HTERT RPE-1 (cell line): ENCODE data around the gene MYL5.
"Not testable (repeated sequence)": the region's sequence is repeated elsewhere in the genome, so short reads cannot be mapped to it uniquely, and the experiment has no call there.

ENCODE experiments used
- in situ Hi-C: fragments of 300-500 bp; cut with MboI; formaldehyde crosslinking; loops from 4 replicates; pipeline ENCODE4 v1.14.3; 2020; ENCODE audit warnings: low sequenced_read_pairs

The MYL5 gene

DNA sequence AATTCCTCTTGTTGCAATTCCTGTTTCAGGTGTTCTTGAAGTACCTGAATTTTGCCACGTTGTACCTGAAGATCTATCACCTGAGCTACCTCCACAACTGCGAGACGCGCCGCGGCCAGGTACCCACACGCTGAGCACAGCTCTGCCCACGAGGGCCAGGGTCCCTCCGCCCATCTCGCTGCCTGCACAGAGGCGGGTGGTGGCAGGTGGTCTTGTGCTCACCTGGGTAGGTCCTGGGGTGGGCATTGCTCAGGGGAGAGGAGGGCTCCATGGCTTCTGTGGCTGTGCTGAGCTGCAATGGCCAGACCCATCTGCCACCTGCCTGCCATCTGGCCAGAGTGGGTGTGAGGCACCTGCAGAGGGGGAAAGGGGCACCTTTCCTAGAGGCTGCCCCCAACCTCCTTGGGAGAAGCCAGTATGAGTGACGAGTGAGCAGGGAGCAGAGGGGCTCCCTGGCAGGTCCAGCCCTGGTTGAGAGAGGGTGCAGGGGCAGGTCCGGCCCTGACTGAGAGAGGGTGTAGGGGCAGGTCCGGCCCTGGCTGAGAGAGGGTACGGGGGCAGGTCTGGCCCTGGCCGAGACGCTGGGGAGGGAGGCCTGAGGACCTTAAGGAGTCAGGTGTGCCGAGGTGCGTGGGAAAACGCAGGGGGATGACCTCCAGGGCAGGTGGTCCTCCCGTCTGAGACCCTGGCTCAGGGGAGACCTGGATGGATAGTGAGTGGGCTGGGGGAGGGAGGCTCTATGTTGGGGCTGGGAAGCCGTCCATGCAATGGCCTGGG is 38.3 kb upstream of the MYL5 start:
- in situ Hi-C loops: no loop called here

DNA sequence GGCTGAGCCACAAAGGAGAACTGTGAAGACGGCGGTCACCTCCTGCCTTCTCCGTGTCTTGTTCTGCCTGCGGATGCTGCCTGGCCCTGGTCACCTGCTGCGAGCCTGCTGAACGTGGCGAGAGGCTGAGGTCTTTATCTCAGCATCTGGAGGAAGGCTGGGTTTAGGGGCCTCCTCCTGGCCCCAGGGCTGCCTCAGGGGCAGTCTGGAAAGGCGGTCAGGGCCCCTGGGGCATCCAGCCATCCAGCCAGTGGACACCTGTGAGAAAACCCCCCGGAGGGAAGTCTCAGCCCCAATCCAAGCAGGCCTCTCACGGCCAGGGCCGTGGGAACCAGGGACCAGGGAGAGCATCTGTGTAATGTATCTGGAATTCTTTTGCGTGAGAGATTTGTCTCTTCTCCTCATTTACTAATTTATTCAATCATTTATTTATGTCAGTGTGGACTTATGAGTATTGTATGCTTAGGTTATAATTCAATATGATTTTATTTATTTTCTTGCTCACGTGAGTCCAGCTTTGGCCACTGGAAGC is 37.6 kb upstream of the MYL5 start:
- in situ Hi-C loops: no loop called here

DNA sequence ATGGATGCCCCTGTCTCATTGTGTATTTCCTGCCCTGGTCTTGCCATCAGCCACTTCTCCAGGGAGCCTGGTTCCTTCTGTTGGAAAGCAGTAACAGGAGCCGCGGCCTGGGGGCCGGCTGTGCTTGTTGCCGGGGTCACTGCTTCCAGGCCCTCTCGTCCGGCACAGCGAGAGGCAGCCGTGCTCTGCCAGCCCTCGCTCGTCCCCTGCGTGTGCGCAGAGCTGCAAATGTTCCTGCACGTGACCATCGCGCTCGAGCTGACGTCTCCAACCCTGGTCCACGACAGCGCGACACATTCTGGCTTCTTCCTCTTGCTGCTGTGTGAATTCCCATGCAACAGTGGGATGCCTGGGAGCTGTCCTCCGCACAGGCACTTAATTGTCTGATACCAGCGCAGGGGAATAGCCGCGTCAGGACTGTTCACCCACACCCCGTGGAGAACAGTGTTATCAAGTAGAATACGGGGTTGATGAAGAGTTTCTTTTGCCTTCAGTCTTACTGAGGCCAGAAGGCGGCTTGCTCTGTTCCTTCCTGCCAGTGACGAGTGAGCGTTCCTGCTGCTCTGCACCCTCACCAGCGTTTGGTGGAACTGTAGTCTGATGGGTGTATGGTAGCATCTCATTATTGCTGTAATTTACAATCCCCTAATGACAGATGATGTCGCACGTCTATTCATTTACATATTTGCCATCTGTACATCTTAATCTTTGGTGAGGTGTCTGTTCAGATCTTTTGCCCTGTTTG is 36.6 kb upstream of the MYL5 start:
- in situ Hi-C loops: no loop called here

DNA sequence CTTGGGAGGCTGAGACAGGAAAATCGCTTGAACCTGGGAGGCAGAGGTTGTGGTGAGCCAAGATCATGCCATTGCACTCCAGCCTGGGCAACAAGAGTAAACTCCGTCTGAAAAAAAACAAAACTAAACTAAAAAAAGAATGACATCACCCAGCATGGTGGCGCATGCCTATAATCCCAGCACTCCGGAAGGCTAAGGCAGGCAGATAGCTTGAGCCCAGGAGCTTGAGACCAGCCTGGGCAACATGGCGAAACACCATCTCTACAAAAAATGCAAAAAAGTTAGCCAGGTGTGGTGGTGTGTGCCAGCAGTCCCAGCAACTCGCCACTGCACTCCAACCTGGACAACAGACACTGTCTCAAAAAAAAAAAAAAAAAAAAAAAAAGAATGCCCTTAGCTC is 32.0 kb upstream of the MYL5 start:
- in situ Hi-C loops: not testable (repeated sequence)

DNA sequence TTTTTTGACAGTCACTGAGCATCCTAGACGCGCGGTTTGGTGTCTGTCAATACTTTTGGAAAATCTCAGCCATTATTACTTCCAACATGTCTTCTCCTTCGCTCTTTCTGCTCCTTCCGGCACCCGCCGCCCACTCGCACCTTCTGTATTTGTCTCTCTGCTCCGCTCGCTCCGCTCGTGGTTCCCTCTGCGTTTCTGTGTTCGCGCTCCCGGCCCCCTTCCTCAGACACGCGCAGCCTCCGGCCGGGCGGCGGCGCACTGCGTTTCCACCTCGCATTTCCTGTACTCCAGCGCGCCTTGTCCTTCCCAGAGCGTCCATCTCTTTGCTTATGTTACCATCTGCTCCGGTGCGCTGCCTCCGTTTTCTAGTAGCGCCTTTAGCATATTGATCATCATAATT is 27.9 kb upstream of the MYL5 start:
- in situ Hi-C loops: no loop called here

DNA sequence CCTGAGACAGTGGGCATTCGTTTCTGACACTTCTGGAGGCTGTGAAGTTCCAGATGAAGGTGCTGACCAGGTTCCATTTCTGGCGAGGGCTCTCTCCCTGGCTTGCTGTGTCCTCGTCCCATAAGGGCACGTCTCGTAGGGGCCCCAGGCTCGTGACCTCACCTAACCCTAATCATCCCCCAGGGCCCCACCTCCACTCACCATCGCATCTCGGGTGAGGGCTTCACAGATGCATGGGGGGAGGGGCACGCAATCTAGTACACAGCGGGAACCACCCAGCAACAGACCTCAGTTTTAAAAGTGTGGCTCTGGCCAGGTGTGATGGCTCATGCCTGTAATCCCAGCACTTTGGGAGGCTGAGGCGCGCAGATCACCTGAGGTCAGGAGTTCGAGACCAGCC is 26.9 kb upstream of the MYL5 start:
- in situ Hi-C loops: no loop called here

DNA sequence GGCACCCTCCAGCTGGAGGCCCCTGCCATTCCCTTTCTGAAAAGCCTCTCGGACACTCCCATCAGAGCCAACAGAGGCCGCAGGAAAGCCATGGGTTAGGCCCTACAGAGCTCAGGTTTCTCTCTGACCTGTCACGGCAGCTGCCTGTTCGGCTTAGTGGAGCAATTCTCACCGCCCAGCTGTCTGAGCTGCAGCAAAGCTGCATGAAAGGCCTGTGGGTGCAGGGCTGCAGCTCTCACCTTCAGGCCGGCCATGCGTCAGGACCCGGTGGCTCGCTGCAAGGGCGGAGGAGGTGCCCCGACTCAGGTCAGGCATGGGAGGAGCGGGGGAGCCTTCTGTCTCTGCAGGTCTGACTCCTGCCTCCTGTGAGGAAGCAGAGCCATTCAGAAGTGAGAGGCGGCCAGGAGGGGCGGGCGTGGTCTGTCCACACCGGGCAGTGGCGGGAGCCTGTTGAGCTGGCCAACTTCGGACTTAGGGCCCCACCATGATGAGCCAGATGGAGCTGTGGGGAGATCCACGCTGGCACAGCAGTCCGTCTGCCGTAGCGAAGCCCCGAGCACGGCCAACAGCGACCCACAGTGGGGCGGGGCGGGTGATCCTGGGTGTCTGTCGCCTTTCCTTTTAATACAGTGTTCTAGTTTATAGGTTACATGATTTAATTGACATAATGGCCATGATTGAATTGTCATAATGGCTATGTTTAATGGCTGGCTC is 25.6 kb upstream of the MYL5 start:
- in situ Hi-C loops: no loop called here

DNA sequence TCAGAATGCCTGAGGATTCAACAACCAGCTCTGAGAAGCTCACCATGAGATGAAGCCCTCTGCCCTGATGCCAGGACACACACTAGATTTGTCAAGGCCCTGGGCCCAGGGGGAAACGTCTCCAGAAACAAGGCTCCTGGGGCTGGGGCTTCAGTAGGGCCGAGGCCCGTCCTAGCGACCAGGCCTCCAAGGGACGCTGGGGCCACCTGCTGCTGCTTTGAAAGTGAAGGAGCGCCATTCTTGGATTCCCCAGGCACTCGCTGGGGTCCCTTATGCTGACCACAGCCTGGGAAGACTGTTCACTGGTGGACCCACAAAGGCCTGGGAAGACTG is 25.1 kb upstream of the MYL5 start:
- in situ Hi-C loops: no loop called here

DNA sequence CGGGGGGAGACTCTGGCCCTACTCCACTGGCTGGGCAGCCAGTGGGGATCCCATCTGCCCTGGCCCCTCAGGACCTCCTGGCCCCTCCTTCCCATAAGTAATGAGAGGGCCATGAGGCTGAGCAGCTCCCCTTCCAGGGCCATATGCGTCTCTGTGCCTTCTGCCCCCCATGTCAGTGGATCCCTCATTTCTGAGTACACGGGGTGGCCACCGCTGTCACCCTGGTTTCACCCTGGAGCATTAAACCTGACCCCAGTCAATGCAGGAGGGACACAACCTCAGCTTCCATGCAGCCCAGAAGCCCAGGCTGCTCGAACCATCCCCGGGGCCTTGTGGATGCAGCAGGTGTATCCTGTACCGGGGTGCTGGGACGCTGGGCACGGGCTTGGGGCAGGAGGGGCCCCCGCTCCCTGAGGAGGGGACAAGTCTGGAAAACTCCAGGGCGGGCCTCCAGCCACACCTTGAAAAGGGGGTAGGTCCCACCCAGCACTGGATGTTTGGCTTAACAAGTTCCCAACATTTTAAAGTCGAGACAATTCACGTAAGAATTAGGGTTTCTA is 24.5 kb upstream of the MYL5 start:
- in situ Hi-C loops: no loop called here

DNA sequence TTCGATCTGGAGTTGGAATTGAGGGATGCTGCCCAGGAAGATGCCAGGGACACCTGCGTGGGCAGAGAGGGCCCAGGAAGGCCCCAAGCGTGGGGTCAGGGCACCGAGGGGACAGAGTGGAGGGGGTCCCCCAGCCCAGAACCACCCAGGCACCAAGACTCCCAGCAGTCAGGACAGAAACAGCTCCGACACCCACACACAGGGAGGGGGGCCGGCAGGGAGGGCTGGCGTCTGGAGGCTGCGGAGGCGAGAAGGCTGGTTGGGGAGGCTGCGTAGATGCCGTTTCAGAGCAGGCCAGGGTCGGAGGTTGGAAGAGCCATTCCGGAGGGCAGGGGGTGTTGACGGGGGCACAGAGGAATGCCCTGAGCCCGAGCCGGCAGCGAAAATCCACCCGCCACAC is 23.9 kb upstream of the MYL5 start:
- in situ Hi-C loops: no loop called here

DNA sequence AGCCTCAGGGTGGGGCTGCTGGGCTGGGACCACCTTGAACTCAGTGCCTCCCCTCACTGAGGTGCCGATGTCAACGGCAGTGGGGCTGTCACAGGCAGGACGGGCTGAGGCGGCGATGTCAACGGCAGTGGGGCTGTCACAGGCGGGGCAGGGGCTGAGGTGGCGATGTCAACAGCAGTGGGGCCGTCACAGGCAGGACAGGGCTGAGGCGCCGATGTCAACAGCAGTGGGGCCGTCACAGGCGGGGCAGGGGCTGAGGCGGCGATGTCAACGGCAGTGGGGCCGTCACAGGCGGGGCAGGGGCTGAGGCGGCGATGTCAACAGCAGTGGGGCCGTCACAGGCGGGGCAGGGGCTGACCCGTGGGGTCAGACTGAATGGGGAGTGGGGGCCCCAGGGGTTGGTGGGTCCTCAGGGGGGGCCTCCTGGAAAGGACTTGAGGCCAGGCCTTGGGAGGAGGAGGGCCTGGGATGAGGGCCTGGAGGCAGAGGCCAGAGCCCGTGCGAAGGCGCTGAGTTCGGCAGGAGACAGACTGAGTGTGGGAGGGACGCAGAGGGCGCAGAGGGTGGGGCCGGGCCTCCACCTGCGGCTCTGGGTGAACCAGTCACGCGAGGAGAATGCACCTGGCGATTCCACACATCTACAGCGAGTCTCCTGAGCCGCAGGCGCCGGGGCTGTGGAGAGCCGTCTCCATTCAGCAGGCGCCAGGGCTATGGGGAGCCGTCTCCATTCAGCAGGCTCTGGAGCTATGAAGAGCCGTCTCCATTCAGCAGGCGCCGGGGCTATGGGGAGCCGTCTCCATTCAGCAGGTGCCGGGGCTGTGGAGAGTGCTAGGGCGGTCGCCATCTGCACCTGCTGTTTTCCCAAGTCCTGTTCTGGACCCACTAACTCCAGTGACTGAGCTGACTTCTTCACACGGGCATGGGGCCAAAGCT is 23.1 kb upstream of the MYL5 start:
- in situ Hi-C loops: no loop called here

DNA sequence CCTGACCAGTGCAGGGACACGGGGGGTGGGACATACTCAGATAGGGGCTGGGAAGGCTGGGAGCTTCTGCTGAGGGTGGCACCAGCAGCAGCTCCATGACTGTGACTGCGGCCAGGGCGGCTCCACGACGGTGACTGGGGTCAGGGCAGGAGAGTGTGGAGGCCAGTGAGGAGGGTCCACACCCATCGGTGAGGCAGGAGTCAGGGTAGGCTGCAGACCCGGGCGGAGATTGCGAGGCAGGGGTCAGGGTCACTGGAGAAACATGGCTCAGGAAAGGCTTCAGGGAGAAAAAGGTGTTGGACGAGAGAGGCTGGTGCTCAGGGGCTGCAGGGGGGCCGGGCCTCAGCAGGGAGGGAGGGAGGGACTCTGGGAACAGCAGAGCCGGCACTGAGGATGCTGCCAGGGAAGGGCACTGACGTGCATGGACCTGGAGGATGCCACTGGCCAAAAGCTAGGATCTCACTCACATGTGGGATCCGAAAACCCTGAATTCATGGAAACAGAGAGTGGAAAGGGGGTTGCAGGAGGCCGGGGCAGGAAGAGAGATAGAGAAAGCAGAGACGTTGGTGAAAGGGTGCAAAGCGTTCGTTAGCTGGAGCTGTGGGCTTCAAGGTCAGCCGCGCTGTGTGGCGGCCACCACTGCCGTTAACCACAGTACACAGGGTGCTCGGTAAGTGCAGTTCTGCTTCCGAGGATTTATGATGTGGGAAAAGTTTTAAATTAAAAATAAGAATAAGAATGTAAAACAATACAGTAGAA is 22.3 kb upstream of the MYL5 start:
- in situ Hi-C loops: no loop called here

DNA sequence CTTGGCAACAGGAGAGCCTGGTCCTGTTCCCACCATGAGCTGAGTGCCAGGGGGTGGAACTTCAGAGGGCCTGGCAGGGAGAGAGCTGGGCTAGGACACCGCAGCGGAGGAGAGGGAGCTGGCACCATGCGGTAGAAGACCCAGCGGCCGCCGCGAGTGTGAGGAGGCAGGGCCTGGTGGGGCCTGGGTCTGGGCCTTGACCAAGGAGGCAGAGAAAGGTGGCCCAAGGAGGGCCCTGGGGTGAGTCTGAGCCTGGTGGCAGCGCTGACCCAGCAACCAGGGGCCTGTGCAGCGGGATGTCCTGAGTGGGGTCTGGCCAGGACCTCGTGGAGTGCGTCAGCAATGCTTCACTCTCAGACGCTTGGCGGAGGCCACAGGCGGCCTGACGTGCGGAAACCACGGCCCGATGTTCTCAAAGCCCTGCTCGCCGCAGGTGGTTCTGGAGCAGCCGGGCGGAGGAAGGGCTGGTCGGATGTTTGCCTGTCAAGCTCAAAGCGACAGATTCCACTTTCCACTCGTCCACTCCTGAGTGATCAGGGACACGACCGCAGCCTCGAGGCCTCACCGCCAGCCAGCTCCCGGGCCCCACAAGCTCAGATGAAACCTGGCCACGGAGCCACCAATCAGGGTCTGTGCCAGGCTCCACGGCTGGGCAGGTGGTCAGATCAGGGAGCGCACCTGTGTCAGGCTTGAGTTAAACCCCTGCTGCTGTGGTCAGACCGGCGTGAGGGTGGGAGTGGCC is 21.1 kb upstream of the MYL5 start:
- in situ Hi-C loops: no loop called here

DNA sequence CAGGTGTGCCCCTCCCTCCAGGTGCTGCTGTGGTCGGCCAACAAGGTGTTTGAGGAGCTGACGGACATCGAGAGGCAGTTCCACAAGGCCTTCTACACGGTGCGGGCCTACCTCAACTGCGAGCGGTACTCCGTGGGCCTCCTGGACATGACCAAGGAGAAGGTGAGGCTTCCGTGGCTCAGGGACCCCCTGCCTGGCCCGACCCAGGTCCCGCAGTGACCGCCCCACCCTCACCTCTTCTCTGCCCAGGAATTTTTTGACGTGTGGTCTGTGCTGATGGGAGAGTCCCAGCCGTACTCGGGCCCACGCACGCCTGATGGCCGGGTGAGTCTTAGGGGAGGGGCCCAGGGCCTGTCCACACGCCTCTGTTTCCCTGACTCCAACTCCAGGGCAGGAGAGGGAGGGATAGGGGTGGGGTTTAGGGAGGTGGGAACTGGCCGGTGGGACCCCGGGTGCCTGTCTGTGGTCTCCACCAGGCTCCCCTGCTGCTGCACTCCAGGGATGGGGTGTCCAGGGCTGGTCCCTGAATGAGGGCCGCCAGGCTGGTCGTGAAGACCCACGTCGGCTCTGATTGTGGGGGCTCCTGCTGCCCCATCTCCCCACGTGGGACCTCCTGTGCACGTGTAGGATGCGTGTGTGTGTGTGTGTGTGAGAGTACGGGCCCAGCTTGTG is 20.4 kb upstream of the MYL5 start:
- in situ Hi-C loops: no loop called here

DNA sequence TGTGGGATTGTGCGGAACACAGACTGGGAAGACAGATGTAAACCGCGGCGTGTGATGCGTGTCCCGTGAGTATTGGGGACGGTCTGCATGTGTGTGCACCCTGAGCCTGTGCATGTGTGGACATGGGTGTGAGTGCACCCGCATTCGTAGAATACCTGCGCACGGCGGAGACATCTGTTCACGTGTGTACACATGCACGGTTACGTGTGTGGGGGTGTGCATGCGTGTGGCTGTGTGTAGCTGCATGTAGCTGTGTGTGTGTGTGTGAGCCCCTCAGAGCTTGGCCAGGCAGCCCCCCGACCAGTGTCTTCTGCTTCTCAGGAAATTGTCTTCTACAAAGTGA is 19.9 kb upstream of the MYL5 start:
- in situ Hi-C loops: no loop called here

DNA sequence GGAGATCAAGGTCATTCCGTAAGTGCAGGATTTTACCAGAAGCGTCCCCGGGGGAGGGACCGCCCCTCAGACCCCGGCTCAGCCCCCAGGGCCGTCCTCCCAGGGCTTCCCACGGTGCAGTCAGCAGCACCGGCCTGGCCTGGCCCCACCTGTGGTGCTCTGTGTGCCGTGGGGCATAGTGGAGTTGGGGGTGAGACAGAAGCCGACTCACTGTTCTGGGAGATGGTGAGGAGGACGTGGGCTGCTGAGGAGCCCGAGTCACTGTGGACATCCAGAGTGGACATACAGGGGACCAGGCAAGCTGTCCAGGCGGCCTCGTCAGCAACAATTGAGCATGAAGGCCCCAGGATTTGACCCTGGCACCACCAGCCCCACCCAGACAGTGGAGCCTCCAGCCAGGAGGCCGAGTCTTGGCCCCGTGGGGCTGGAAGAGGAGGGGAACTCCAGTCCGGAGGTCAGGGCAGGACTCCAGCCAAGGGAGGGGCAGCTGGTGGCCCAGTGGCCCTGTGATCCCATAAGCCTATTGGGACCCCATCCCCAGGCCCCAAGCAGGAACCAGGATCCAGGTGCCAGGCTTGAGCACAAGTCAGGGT is 19.4 kb upstream of the MYL5 start:
- in situ Hi-C loops: no loop called here

DNA sequence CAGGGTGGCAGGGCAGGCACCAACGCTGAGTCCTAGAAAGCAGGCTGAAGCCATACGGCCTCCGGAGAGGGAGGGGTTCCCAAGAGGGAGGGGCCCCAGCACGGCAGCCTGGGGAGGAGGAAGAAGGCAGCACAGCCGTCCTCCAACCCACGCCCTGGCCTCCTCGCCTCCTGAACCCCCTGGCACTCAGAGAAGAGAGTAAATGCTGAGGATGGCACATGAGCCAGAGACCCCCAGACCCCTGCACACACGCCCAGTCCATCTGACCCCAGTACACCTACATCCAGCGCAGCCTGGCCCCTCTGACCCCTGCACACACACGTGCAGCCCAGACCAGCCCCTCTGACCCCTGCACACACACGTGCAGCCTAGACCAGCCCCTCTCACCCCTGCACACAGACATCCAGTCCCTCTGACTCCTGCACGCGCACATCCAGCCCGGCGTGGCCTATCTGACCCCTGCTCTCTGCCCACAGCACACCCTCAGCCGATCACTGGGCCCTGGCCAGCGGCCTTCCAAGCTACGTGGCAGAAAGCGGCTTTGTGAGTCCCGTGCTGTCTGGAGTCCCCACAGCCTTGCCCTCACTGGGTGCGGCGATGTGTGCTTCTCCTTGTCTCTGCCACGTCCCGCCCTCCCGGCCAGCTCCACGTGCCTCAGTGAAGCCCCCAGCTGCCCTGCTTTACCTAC is 18.7 kb upstream of the MYL5 start:
- in situ Hi-C loops: no loop called here
